ENCODE measurements around the gene RAB40C.

GRCh38 chr16:543301-544164 is 46.3 kb upstream of the RAB40C start:
- TF ChIP-seq CTCF (IDR thresholded peaks at IDR 0.05; ENCODE audit: poor library complexity) (no peak), EZH2 (IDR thresholded peaks at IDR 0.05; ENCODE audit: borderline replicate concordance) (no peak)

Data from hepatocyte (in vitro differentiated cells).